ENCODE data around the gene TMED1. TPM values are rescaled to one million over a fixed set of nuclear protein-coding genes. Genes with fewer than 3 reads are reported as not detected.

Gene TMED1
- total RNA-seq, 2 experiments from 2014 or later, result 8.6 to 11.2 TPM

DNA sequence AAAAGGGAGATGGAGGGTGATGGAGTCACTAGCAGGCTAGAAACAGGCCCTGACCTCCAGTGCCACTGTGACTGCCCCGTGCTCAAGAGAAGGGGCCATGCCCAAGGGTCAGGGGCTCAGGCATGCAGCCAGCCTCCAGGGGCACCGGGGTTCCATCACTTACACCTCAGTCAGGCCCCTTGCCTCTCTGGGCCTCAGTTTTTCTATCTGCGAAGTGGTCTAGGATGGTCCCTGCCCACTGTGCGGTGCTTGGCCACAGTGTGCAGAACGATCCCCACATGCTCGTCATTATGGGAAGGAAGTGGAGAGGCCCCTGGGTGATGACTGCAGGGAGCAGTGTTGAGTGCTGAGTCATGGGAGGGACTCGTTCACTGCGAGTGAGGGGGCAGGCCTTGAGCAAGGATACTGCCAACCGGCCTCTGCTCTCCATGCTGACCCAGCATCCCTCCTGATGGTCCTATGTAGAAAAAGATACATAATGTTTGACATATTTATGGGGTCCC is 23.1 kb downstream of the TMED1 start:
- H3K4me3 Mint-ChIP-seq, result no peak overlapping the region
- CTCF ChIA-PET, result interaction anchor here (1.0 to 1.2 kb wide), 2 partner anchors 9 to 60 kb away, joined by 3 read pairs; no protein-coding TSS in a partner anchor
- DNase-seq, result no peak

DNA sequence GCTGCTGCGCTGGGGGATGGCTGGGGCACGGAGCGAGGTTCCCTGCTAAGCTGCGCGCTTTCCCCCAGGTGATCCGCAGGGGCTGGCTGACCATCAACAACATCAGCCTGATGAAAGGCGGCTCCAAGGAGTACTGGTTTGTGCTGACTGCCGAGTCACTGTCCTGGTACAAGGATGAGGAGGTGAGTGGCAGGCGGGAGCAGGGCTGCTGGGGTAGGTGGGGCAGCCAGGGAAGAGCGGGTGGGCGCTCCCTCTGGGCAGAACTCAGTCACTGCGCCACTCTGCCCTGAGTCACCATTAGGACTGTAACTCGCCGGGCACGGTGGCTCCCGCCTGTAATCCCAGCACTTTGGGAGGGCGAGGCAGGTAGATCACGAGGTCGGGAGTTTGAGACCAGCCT is 23.8 kb downstream of the TMED1 start:
- no peak overlapping the region for H3K27ac Mint-ChIP-seq
- H3K4me3 Mint-ChIP-seq, result no peak overlapping the region
- POLR2A ChIA-PET, result no interaction called here
- H3K36me3 Mint-ChIP-seq (ENCODE audit: low read depth), result peaks cover 35% of the 10 kb centered on the region
- CTCF ChIA-PET, result interaction anchor here (1.0 kb wide), 1 partner anchor 61 kb away, joined by 3 read pairs; no protein-coding TSS in a partner anchor
- DNase-seq, result no peak
- H3K9me3 Mint-ChIP-seq, result no peaks in the 10 kb centered on the region
- no peaks in the 10 kb centered on the region for H3K27me3 Mint-ChIP-seq
- H3K4me1 Mint-ChIP-seq, result peaks cover 30% of the 10 kb centered on the region

More for the DNA sequence above, 23.1 kb downstream of the TMED1 start:
- H3K27ac Mint-ChIP-seq, result peak overlapping the region; percentile 84
- no peaks in the 10 kb centered on the region for H3K9me3 Mint-ChIP-seq
- H3K4me1 Mint-ChIP-seq, result peaks cover 28% of the 10 kb centered on the region
- peaks cover 32% of the 10 kb centered on the region for H3K36me3 Mint-ChIP-seq (ENCODE audit: low read depth)
- H3K27me3 Mint-ChIP-seq, result no peaks in the 10 kb centered on the region
- POLR2A ChIA-PET, result no interaction called here

GRCh38 chr19:10811391-10812111 is 24.5 kb downstream of the TMED1 start:
- POLR2A ChIA-PET, result no interaction called here
- Mint-ChIP-seq H3K4me1 (peaks cover 30% of the 10 kb centered on the region), H3K27me3 (no peaks in the 10 kb centered on the region), H3K36me3 (ENCODE audit: low read depth) (peaks cover 35% of the 10 kb centered on the region), H3K4me3 (no peak overlapping the region), H3K9me3 (no peaks in the 10 kb centered on the region), H3K27ac (no peak overlapping the region)
- CTCF ChIA-PET, result no interaction called here
- DNase-seq, result no peak

DNA sequence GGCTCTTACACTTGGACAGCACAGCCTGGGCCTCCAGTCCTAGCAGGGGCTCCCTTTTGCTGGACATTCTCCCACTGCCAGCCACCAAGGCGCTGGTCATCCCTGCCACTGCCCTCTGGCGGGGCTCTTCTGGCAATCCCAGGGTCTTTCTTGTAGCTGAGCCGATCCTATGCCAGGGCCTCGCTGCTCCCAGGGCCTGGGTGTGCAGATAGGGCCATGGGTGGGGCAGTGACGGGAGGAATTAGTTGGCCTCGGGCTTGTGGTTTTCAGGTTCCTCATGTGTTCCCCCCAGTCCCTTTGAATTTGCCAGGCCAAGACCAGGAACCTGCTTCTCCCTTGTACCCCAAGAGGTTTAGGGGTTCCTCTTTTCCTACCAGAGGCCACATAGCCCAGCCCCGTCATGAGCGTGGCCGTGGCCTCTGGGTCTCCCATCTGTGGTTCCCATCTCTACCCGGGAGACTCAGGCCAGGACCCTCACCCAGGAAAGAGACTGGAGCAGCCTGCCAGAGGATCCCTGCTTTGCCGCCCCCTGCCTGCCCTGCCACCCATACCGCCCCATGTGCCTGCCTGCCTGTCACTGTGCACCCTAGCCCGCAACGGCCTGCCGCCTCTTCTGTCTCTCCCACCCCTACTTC is 26.2 kb downstream of the TMED1 start:
- H3K27me3 Mint-ChIP-seq, result no peaks in the 10 kb centered on the region
- POLR2A ChIA-PET, result no interaction called here
- H3K4me1 Mint-ChIP-seq, result peaks cover 30% of the 10 kb centered on the region
- no peak for DNase-seq
- H3K36me3 Mint-ChIP-seq (ENCODE audit: low read depth), result peaks cover 35% of the 10 kb centered on the region
- H3K4me3 Mint-ChIP-seq, result no peak overlapping the region
- H3K27ac Mint-ChIP-seq, result peak overlapping the region; percentile 36
- CTCF ChIA-PET, result interaction anchor here (0.8 to 1.1 kb wide), 4 partner anchors 10 to 92 kb away, joined by 3 to 4 read pairs (median 3); partner anchors contain the start of gene DNM2
- H3K9me3 Mint-ChIP-seq, result no peaks in the 10 kb centered on the region

- H3K36me3 Mint-ChIP-seq (ENCODE audit: low read depth), result peaks cover 37% of the 10 kb centered on the region
- POLR2A ChIA-PET, result interaction anchor here (0.7 kb wide), 1 partner anchor 16 kb away, joined by 3 read pairs; no protein-coding TSS in a partner anchor
Measured at GRCh38 chr19:10808937-10809649, 26.9 kb downstream of the TMED1 start.

DNA sequence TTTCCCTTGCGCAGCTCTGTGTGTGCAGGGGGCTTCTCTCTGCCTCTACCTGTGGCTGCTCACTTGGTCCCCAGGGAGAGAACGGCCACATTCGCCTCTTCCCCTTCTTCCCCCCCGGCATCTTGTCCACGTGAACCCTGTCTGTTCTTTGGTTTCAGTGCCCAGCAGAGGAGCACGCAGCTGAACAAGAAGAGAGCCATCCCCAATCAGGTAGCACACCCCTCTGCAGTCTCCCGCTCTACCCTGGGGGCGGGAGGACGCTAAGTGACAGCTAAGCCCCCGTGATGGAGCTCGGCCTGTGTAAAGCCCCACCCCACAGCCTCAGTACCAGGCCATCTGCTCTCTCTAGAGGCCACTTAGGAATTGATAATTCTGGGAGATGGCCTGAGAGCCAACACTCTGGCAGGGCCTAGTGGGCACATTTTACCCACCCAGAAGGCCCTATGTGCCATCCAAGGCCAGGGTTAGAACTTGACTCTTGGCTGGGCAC is 30.2 kb downstream of the TMED1 start:
- peaks cover 24% of the 10 kb centered on the region for H3K4me1 Mint-ChIP-seq
- peaks cover 46% of the 10 kb centered on the region for H3K36me3 Mint-ChIP-seq (ENCODE audit: low read depth)
- ChIA-PET POLR2A (interaction anchor here (0.6 kb wide), 1 partner anchor 47 kb away, joined by 4 read pairs; no protein-coding TSS in a partner anchor), CTCF (interaction anchor here (0.8 to 1.3 kb wide), 3 partner anchors 16 to 131 kb away, joined by 3 to 4 read pairs (median 3); partner anchors contain the start of gene QTRT1)
- H3K9me3 Mint-ChIP-seq, result no peaks in the 10 kb centered on the region
- H3K27me3 Mint-ChIP-seq, result no peaks in the 10 kb centered on the region
- no peak overlapping the region for H3K27ac Mint-ChIP-seq
- H3K4me3 Mint-ChIP-seq, result no peak overlapping the region
- DNase-seq, result no peak

More at GRCh38 chr19:10808937-10809649, 26.9 kb downstream of the TMED1 start:
- Mint-ChIP-seq H3K4me3 (no peak overlapping the region), H3K27ac (peak overlapping the region; percentile 70), H3K4me1 (peaks cover 30% of the 10 kb centered on the region), H3K9me3 (no peaks in the 10 kb centered on the region), H3K27me3 (no peaks in the 10 kb centered on the region)
- CTCF ChIA-PET, result interaction anchor here (0.8 to 1.1 kb wide), 4 partner anchors 9 to 92 kb away, joined by 3 to 4 read pairs (median 3); partner anchors contain the start of gene DNM2
- DNase-seq, result peak; percentile 53

DNA sequence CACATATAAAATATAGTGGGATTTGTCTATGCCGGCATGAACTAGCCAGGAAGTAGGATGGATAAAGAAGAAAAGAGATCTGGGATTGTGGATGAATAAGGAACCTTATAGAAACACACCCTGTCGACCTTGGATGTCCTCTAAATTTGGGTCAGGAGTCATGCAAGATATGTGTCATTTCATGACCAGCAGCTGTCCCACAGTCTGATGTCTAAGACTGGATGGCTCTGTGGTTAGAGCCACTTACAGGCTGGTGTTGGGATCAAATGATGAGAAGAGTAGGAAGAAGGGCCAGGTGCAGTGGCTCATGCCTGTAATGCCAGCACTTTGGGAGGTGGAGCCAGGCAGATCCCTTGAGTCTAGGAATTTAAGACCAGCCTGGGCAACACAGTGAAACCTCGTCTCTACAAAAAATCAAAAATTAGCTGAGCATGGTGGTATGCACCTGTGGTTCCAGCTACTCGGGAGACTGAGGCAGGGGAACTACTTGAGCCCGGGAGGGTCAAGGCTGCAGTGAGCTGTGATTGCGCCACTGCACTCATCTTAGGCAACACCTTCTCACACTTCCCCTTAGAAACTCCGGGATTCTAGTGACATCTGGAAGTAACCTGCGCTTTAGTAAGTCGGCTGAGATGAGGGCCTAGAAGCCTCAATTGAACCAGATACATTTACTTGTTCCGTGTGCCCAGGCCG is 30.8 kb downstream of the TMED1 start:
- Mint-ChIP-seq H3K4me1 (peaks cover 23% of the 10 kb centered on the region), H3K27me3 (no peaks in the 10 kb centered on the region), H3K9me3 (no peaks in the 10 kb centered on the region), H3K4me3 (no peak overlapping the region), H3K27ac (no peak overlapping the region), H3K36me3 (ENCODE audit: low read depth) (peaks cover 47% of the 10 kb centered on the region)
- DNase-seq, result no peak
- ChIA-PET POLR2A (interaction anchor here (0.6 kb wide), 1 partner anchor 48 kb away, joined by 4 read pairs; no protein-coding TSS in a partner anchor), CTCF (interaction anchor here (1.1 to 1.3 kb wide), 2 partner anchors 104 to 132 kb away, joined by 3 to 4 read pairs; partner anchors contain the start of gene QTRT1)

DNA sequence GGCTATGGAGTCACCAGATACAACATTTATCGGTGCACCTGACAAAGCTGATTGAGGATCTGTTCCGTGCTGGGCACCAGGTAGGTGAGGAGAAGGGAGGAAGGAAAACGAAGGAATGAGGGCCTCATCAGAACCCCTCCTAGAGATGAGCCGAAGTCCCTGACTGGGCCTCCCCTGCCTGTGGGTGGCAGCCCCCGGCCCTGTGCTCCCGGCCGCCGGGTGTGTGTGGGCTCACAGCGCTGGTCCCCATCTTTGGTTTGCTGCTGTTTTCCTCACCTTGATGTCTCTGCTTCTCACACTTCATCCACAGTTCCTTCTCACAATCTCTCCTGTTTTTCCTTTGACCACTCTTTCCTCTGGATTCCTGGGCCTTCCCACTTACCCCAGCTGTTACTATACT is 32.8 kb downstream of the TMED1 start:
- Mint-ChIP-seq H3K36me3 (ENCODE audit: low read depth) (peaks cover 36% of the 10 kb centered on the region), H3K27me3 (no peaks in the 10 kb centered on the region), H3K9me3 (no peaks in the 10 kb centered on the region), H3K4me3 (no peak overlapping the region), H3K27ac (no peak overlapping the region), H3K4me1 (peaks cover 18% of the 10 kb centered on the region)
- DNase-seq, result no peak
- CTCF ChIA-PET, result interaction anchor here (1.3 kb wide), 1 partner anchor 17 kb away, joined by 4 read pairs; no protein-coding TSS in a partner anchor
- POLR2A ChIA-PET, result no interaction called here

DNA sequence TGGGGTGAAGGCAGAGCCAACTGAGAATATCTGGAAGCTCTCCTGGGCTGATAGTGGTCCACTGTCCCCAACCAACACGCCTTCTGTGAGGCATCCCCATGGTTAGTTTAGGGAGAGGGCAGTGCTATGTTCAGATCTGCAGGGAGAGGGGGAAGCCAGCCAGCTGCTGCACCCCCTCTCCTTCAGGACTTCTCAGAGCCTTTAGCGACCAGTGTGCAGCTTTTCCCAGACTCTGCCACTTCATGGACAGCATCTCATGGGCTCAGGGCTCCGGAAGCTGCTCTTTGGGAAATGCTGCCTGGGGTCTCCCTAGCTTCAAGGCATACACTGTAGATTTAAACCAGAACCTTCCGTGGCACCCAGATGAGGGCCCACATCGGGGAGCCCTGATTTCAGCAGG is 33.5 kb downstream of the TMED1 start:
- ChIA-PET CTCF (no interaction called here), POLR2A (no interaction called here)
- Mint-ChIP-seq H3K4me1 (peaks cover 21% of the 10 kb centered on the region), H3K36me3 (ENCODE audit: low read depth) (peaks cover 38% of the 10 kb centered on the region), H3K9me3 (no peaks in the 10 kb centered on the region), H3K27me3 (no peaks in the 10 kb centered on the region), H3K27ac (no peak overlapping the region), H3K4me3 (no peak overlapping the region)
- no peak for DNase-seq

DNA sequence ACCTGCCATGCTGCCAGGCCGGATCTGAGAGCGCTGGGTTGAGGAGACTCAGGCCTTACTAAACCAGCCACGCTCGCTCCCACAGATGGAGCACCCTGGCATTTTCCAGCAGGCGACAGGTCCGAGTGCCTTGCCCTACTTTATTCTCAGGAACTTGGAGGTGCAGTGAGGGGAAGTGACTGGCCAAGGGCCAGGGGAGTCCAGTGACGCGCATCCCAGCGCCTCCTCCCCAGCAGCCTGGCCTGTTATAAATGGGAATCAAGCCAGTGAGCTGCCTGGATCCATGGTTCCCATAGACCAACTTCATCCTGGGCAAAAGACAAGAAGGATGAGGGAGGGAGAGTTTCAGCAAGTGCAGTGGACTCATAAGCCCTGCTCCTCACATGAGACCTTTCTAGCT is 35.5 kb downstream of the TMED1 start:
- ChIA-PET CTCF (interaction anchor here (0.6 to 1.7 kb wide), 4 partner anchors 9 to 83 kb away, joined by 3 to 4 read pairs (median 4); partner anchors contain the start of gene DNM2), POLR2A (no interaction called here)

GRCh38 chr19:10797541-10798256 is 38.3 kb downstream of the TMED1 start:
- H3K9me3 Mint-ChIP-seq, result no peaks in the 10 kb centered on the region
- peaks cover 48% of the 10 kb centered on the region for H3K4me1 Mint-ChIP-seq

More for the DNA sequence above, 35.5 kb downstream of the TMED1 start:
- peaks cover 48% of the 10 kb centered on the region for H3K36me3 Mint-ChIP-seq (ENCODE audit: low read depth)
- peaks cover 31% of the 10 kb centered on the region for H3K4me1 Mint-ChIP-seq
- DNase-seq, result no peak
- H3K27me3 Mint-ChIP-seq, result no peaks in the 10 kb centered on the region
- no peaks in the 10 kb centered on the region for H3K9me3 Mint-ChIP-seq
- peak overlapping the region; percentile 27 for H3K27ac Mint-ChIP-seq
- H3K4me3 Mint-ChIP-seq, result no peak overlapping the region

More at GRCh38 chr19:10797541-10798256, 38.3 kb downstream of the TMED1 start:
- Mint-ChIP-seq H3K4me3 (peak overlapping the region; percentile 58), H3K27ac (peak overlapping the region; percentile 89), H3K36me3 (ENCODE audit: low read depth) (peaks cover 44% of the 10 kb centered on the region), H3K27me3 (no peaks in the 10 kb centered on the region)
- peak; percentile 78 for DNase-seq
- ChIA-PET POLR2A (no interaction called here), CTCF (no interaction called here)

Measured in activated CD4-positive, alpha-beta T cell treated with anti-CD3 and anti-CD28 coated beads, Interleukin-2, amount 10 ng/mL, durations not matched to agents 7 days and 5 days (primary cell).